ENCODE measurements around the gene DCBLD2. TPM values are rescaled to one million over a fixed set of nuclear protein-coding genes. Genes with fewer than 3 reads are reported as not detected.

The DCBLD2 gene
- total RNA-seq, 3 donors from 2014 or later (not counting 1 experiment from before 2014, with no cell fraction given), result 0.66 to 0.99 (median 0.90) TPM

DNA sequence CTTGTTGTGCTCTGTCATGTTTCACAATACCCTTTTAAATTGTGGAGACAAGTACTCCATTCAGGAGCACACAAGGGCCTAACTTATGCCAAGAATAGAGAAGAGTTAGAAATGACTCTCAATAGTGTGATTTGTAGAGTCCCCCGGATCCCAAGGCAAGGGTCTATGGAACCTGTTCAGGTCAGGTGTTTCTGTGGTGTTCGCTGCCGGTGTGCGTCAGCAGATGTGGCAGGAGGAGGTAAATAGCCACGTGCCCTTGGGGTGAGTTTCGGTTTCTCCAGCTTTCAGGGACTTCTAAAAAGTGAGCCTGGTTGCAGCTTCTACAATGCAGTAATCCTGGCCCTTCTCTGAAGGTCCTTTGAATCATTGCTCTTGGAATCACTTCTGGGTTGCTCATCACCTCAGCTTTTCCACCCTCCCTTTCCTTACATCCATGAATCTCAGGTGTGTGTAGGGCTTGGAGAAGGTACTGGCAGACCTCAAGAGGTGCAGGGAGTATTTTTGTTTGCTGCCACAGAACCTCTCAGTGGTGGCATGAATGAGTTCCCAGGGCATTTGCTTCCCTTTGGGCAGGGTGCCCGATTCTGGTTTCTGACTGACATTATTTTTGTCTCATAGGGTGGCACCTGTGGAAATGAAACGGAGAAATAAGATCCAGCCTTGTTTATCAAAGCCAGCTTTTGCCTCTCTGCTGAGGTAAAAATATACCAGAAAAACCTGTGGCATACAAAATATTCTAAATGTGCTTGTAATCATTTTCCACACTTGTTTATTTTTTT lies 131.0 kb downstream of the DCBLD2 start:
- Mint-ChIP-seq H3K4me3 (no peak overlapping the region), H3K27me3 (ENCODE audit: low read depth in 2 of 2) (peaks cover 0 to 16% of the 10 kb centered on the region in 2 donors), H3K27ac (no peak overlapping the region), H3K36me3 (no peaks in the 10 kb centered on the region), H3K9me3 (no peaks in the 10 kb centered on the region), H3K4me1 (no peaks in the 10 kb centered on the region)
- Histone ChIP-seq H3K4me1 (ENCODE audit: control insufficient read depth, insufficient read depth, low read length) (no peaks in the 10 kb centered on the region), H3K9me3 (ENCODE audit: control insufficient read depth, insufficient read depth, low read length) (no peaks in the 10 kb centered on the region), H3K27ac (ENCODE audit: low read length) (no peak overlapping the region), H3K36me3 (ENCODE audit: control insufficient read depth, insufficient read depth, low read length) (no peaks in the 10 kb centered on the region), H3K4me3 (ENCODE audit: low read length) (no peak overlapping the region), H3K27me3 (ENCODE audit: control insufficient read depth, insufficient read depth, low read length) (no peaks in the 10 kb centered on the region)
- intact Hi-C loops (cut with micrococcal nuclease), result no loop called here
- TF ChIP-seq CTCF (IDR thresholded peaks at IDR 0.05), result no peak
- ATAC-seq (no peak), DNase-seq (peak in 1 of 2 donors; percentile 21)
- WGBS (ENCODE audit: insufficient coverage), result 31% methylated on average over 8 of the region's 8 CpGs

- H3K27ac ChIP-seq (ENCODE audit: low read length), result no peak overlapping the region
- no peaks in the 10 kb centered on the region for H3K4me1 Mint-ChIP-seq
Measured at GRCh38 chr3:98769448-98769847, 132.0 kb downstream of the DCBLD2 start.

GRCh38 chr3:98768961-98769360 lies 132.5 kb downstream of the DCBLD2 start:
- Histone ChIP-seq H3K27me3 (ENCODE audit: control insufficient read depth, insufficient read depth, low read length) (no peaks in the 10 kb centered on the region), H3K36me3 (ENCODE audit: control insufficient read depth, insufficient read depth, low read length) (no peaks in the 10 kb centered on the region), H3K4me3 (ENCODE audit: low read length) (no peak overlapping the region), H3K4me1 (ENCODE audit: control insufficient read depth, insufficient read depth, low read length) (no peaks in the 10 kb centered on the region), H3K27ac (ENCODE audit: low read length) (no peak overlapping the region), H3K9me3 (ENCODE audit: control insufficient read depth, insufficient read depth, low read length) (no peaks in the 10 kb centered on the region)
- no peak for TF ChIP-seq CTCF (IDR thresholded peaks at IDR 0.05)
- Mint-ChIP-seq H3K27ac (no peak overlapping the region), H3K9me3 (no peaks in the 10 kb centered on the region), H3K27me3 (ENCODE audit: low read depth in 2 of 2) (peaks cover 0 to 16% of the 10 kb centered on the region in 2 donors), H3K36me3 (no peaks in the 10 kb centered on the region), H3K4me3 (no peak overlapping the region), H3K4me1 (no peaks in the 10 kb centered on the region)
- intact Hi-C loops (cut with micrococcal nuclease), result no loop called here
- DNase-seq, result no peak
- WGBS (ENCODE audit: insufficient coverage), result 53% methylated on average over 2 of the region's 2 CpGs
- no peak for ATAC-seq

More at GRCh38 chr3:98769448-98769847, 132.0 kb downstream of the DCBLD2 start:
- Histone ChIP-seq H3K9me3 (ENCODE audit: control insufficient read depth, insufficient read depth, low read length) (no peaks in the 10 kb centered on the region), H3K27me3 (ENCODE audit: control insufficient read depth, insufficient read depth, low read length) (no peaks in the 10 kb centered on the region), H3K36me3 (ENCODE audit: control insufficient read depth, insufficient read depth, low read length) (no peaks in the 10 kb centered on the region), H3K4me3 (ENCODE audit: low read length) (no peak overlapping the region), H3K4me1 (ENCODE audit: control insufficient read depth, insufficient read depth, low read length) (no peaks in the 10 kb centered on the region)
- DNase-seq (no peak), ATAC-seq (no peak)
- intact Hi-C loops (cut with micrococcal nuclease), result no loop called here
- TF ChIP-seq CTCF (IDR thresholded peaks at IDR 0.05), result no peak
- Mint-ChIP-seq H3K36me3 (no peaks in the 10 kb centered on the region), H3K27me3 (ENCODE audit: low read depth in 2 of 2) (peaks cover 0 to 16% of the 10 kb centered on the region in 2 donors), H3K4me3 (no peak overlapping the region), H3K9me3 (no peaks in the 10 kb centered on the region), H3K27ac (no peak overlapping the region)

- H3K27me3 Mint-ChIP-seq (ENCODE audit: low read depth in 2 of 2), result peaks cover 3 to 27% of the 10 kb centered on the region in 2 donors
- intact Hi-C loops (cut with micrococcal nuclease), result no loop called here
Measured at GRCh38 chr3:98766924-98767323, 134.6 kb downstream of the DCBLD2 start.

More at GRCh38 chr3:98766924-98767323, 134.6 kb downstream of the DCBLD2 start:
- Histone ChIP-seq H3K27me3 (ENCODE audit: control insufficient read depth, insufficient read depth, low read length) (no peaks in the 10 kb centered on the region), H3K27ac (ENCODE audit: low read length) (no peak overlapping the region), H3K4me3 (ENCODE audit: low read length) (no peak overlapping the region), H3K4me1 (ENCODE audit: control insufficient read depth, insufficient read depth, low read length) (no peaks in the 10 kb centered on the region), H3K9me3 (ENCODE audit: control insufficient read depth, insufficient read depth, low read length) (no peaks in the 10 kb centered on the region), H3K36me3 (ENCODE audit: control insufficient read depth, insufficient read depth, low read length) (no peaks in the 10 kb centered on the region)
- Mint-ChIP-seq H3K4me3 (no peak overlapping the region), H3K27ac (no peak overlapping the region), H3K4me1 (no peaks in the 10 kb centered on the region), H3K9me3 (no peaks in the 10 kb centered on the region), H3K36me3 (no peaks in the 10 kb centered on the region)
- ATAC-seq, result no peak
- TF ChIP-seq CTCF (IDR thresholded peaks at IDR 0.05), result no peak
- DNase-seq, result no peak

Measured in natural killer cell (primary cell).